GM12865 (cell line): ENCODE results near the gene PNPLA7.

Experiments
- DNase-seq: peaks from one replicate; pipeline ENCODE4 v3.0.0; 2010; ENCODE audit warnings: low read depth
- H3K4me3 ChIP-seq: 2 replicates; pipeline ENCODE4 v1.5.1; 2011; ENCODE audit warnings: mild to moderate bottlenecking, low read depth, low read length, control low read depth
- TF ChIP-seq, protein P1 (sequence below): IDR thresholded peaks from 2 replicates; pipeline ENCODE4 v1.5.1; 2011; ENCODE audit warnings: low read length, control low read depth, low read depth, inconsistent platforms; ENCODE audit not compliant: insufficient read depth; ENCODE audit errors: missing control alignments

Gene PNPLA7

DNA sequence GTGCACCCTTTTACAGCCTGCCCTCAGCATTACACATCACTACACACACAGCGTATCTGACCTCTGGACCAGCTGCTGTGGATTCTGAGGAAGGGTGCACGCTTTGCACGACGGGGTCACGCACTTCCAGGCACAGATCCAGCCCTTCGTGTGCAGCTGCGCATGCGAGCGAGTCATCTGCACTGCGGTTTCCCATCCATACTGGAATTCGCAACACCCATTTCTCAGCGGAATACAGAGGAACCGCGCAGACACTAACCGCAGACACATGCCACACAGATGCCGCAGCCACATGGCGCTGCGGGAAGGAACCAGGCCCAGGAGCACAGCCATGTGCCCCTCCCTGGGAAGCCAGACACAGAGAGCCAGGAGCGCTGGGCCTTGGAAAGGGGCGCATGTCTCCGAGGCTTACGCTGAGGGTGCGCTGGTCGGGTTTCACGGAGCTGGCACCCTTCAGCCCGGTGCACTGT lies 43.5 kb downstream of the PNPLA7 start:
- DNase-seq, result no peak
- TF ChIP-seq, protein P1, sequence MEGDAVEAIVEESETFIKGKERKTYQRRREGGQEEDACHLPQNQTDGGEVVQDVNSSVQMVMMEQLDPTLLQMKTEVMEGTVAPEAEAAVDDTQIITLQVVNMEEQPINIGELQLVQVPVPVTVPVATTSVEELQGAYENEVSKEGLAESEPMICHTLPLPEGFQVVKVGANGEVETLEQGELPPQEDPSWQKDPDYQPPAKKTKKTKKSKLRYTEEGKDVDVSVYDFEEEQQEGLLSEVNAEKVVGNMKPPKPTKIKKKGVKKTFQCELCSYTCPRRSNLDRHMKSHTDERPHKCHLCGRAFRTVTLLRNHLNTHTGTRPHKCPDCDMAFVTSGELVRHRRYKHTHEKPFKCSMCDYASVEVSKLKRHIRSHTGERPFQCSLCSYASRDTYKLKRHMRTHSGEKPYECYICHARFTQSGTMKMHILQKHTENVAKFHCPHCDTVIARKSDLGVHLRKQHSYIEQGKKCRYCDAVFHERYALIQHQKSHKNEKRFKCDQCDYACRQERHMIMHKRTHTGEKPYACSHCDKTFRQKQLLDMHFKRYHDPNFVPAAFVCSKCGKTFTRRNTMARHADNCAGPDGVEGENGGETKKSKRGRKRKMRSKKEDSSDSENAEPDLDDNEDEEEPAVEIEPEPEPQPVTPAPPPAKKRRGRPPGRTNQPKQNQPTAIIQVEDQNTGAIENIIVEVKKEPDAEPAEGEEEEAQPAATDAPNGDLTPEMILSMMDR, result no peak
- H3K4me3 ChIP-seq, result no peak overlapping the region

DNA sequence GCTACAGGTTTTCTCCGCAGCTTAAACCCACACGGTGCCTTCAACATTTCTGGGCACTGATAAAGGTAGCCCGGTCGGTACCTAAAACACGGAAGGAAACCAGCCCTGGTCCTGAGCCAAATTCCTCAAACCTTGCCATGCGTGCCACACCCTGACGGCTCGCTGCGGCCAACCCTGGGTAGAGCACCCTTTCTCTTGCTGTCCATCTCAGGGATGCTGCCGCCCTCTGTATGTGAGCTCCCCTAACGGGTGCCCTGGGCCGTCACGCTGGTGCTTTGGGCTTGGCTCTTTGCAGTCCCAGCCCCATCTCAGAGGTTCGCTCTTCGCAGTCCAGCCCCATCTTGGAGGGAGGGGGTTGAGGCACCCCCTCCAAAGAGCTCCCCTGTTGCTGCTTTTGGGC lies 43.9 kb downstream of the PNPLA7 start:
- no peak for DNase-seq
- H3K4me3 ChIP-seq, result no peak overlapping the region
- TF ChIP-seq, protein P1, result no peak

DNA sequence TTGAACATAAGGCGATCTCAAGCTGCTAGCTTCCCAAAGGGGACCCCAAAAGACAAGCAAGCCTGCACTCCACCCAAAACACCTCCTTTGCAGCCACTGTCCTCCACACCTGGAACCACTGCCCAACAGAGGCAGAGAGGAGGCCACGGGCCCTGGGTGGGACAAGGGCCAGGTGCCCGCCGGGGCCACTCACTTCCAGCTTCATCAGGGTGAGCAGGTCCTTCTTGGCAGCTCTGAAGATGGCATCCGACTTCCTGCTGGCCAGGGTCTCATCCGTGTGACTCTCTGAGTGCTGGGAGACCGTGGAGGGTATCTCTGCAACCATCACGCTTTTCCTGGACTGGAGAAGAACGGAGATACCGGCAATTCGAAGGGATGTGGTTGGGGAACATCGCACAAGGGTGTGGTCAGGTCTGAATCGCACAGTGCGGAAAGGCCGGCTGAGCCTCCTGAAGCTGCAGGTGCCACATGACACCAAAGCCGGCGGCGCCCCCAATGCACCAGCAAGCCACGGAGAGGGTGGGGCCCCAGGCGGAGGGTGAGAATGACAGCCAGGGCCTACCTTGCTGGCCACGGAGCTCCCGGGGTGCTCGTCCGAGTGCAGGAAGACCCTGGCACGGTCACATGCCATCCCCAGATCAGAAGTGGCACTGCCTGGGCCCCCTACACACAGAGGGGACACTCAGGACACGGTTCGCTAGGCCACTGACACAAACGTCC lies 44.6 kb downstream of the PNPLA7 start:
- no peak overlapping the region for H3K4me3 ChIP-seq
- DNase-seq, result no peak
- TF ChIP-seq, protein P1, result no peak

DNA sequence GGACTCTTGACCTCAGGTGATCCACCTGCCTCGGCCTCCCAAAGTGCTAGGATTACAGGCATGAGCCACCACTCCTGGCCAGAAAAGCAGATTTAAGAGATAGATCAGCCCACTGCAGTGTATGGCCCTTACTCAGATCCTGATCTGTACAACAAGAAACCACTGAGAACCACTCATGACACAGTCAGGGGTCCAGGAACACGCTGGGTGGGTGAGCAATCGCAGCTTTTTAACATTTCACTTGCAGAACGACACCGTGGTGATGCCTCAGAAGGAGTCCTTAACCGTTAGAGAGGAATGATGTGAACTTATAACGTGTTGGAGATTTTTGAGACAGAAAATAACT lies 45.8 kb downstream of the PNPLA7 start:
- no peak overlapping the region for H3K4me3 ChIP-seq
- TF ChIP-seq, protein P1, result no peak
- DNase-seq, result no peak

DNA sequence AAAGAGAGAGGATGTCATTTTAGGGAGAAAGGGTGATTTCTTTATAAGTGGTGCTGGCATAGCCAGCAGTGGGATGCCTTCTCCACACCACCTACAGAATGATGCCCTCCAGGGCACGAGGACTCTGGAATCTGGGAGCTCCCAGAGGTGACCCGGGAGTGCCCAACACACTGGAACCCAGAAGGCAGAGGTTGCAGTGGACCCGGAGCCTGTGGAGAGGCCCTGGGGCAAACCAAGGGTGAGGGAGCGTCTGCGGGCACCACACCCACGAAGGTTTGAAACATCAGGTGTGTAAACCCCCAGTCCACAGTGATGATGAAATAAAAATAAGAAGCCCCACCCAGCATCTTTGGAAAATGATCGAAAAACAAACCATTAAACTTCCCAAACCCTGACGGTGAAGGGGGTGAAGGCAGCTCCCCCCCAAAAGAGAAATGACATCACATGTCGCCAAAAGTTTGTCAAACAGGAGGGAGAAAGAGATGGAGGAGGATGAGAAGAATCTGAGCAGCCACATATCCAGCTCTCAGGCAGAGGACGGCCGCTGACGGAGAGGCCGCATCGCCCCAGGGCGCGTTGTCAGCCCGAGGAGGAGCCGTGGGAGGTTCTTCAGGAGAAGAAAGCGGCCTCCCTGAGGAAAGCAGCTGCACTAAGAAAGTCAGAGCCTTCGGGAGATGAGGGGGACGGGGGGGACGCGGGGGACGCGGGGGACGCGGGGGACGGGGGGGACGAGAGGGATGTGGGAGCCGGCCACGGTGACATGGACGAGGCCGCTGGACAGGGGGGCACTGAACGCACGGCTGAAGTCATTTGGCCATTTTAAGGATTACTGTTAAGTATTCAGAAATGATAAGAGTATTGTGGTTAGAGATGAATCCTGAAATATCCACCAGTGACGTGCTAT lies 47.9 kb downstream of the PNPLA7 start:
- TF ChIP-seq, protein P1, result no peak
- no peak for DNase-seq
- no peak overlapping the region for H3K4me3 ChIP-seq

DNA sequence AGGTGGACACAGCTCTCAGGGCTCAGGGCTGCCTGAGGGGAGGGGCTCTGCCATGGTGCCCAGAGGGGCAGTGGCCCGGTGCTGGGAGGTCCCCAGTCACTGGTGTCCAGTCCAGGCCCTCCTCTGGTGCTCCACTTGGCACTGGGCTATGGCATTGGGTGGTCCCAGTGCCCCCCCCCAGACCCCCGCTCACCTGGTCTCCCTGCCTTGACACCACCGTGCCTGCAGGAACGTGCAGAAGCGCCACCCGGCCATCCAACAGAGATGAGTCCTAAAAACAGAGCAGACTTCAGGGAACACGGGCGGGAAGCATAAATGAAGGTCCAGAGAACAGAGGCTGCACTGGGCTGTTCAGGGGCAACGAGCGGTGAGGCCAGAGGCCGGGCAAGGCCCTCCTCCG lies 48.7 kb downstream of the PNPLA7 start:
- DNase-seq, result no peak

More for the DNA sequence above, 48.7 kb downstream of the PNPLA7 start:
- H3K4me3 ChIP-seq, result no peak overlapping the region
- TF ChIP-seq, protein P1, result no peak
